ENCODE data around the gene KMT2B.

DNA sequence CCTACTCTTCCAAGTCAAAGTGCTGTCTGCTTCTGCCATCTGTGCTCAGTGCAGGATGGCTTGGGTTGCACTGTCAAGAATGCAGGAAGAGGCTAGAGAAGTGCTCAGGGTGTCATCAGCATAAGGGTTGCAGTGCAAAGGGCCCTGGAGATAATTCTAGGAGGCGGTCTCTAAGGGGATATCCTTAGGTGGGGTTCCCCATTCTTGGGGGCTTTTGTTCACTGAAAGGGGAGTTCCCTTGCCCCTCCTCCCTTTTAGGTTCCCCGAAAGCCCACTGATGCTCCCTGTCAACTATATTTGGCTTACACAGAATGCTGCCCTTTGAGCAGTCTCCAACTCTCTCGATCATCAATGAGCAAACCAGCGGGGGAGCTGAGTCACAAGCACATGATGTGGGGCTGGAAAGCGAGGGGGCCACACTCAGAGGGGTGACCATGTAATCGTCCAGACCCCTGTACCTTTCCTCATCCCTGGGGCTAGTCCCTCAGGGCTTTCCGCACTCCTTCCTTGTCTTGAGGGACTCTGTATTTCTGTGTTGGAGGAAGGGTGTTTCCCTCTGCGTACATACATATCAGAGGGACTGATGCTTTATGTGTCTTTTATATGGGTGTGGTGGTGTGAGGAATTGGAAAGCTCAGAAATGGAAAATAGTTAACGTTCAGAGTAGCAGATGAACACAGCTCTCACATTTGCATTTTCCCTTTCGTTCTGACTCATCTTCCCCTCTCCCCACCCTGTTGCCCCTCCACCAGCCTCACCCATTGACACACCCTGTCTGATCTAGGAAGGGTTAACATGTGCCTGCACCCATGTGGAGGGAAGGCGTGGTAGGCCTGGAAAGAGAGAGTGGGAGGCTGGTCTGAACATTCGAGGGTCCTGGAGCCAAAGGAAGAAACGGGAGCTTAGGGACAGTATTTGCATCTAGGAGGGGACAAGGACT, 6.7 kb upstream of the KMT2B start:
- TF ChIP-seq SRF (IDR thresholded peaks at IDR 0.05; ENCODE audit: low read depth, low read length) (no peak), SP1 (IDR thresholded peaks at IDR 0.05; ENCODE audit: low read depth, low read length) (no peak), HDAC2 (IDR thresholded peaks at IDR 0.05; ENCODE audit: borderline replicate concordance in 1 of 2, low read depth in 2 of 2, low read length in 2 of 2) (no peak), SIN3A (conservative IDR thresholded peaks at IDR 0.05 in 1 of 2, IDR thresholded peaks at IDR 0.05 in 1 of 2; ENCODE audit: low read depth in 1 of 2, low read length in 2 of 2) (no peak), EGR1 (IDR thresholded peaks at IDR 0.05; ENCODE audit: borderline replicate concordance, low read depth, low read length) (no peak), POLR2A (IDR thresholded peaks at IDR 0.05; ENCODE audit: control extremely low read depth in 1 of 2, low read depth in 2 of 2, low read length in 2 of 2) (no peak), SIX5 (IDR thresholded peaks at IDR 0.05; ENCODE audit: low read depth, low read length) (no peak), CBX8 (IDR thresholded peaks at IDR 0.05; ENCODE audit: borderline replicate concordance, low read depth, low read length) (no peak), CBX5 (IDR thresholded peaks at IDR 0.05; ENCODE audit: low read depth, low read length) (no peak), TAF1 (IDR thresholded peaks at IDR 0.05; ENCODE audit: low read depth, low read length) (no peak)
- TF ChIP-seq, protein P1, sequence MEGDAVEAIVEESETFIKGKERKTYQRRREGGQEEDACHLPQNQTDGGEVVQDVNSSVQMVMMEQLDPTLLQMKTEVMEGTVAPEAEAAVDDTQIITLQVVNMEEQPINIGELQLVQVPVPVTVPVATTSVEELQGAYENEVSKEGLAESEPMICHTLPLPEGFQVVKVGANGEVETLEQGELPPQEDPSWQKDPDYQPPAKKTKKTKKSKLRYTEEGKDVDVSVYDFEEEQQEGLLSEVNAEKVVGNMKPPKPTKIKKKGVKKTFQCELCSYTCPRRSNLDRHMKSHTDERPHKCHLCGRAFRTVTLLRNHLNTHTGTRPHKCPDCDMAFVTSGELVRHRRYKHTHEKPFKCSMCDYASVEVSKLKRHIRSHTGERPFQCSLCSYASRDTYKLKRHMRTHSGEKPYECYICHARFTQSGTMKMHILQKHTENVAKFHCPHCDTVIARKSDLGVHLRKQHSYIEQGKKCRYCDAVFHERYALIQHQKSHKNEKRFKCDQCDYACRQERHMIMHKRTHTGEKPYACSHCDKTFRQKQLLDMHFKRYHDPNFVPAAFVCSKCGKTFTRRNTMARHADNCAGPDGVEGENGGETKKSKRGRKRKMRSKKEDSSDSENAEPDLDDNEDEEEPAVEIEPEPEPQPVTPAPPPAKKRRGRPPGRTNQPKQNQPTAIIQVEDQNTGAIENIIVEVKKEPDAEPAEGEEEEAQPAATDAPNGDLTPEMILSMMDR (IDR thresholded peaks at IDR 0.05; ENCODE audit: control extremely low read depth in 1 of 3, insufficient read depth in 1 of 3, low read depth in 1 of 3, low read length in 3 of 3) = no peak

All from H1 (cell line).